ENCODE data around the gene CARMIL1. TPM values are rescaled to one million over a fixed set of nuclear protein-coding genes. Genes with fewer than 3 reads are reported as not detected.
"Not testable (repeated sequence)": the region's sequence is repeated elsewhere in the genome, so short reads cannot be mapped to it uniquely, and the experiment has no call there.

The CARMIL1 gene
- polyA plus RNA-seq, 1 donor: 2.4 TPM

- DNase-seq: no peak
These were observed 91.8 kb downstream of the CARMIL1 start for GRCh38 chr6:25371037-25371347.

DNA sequence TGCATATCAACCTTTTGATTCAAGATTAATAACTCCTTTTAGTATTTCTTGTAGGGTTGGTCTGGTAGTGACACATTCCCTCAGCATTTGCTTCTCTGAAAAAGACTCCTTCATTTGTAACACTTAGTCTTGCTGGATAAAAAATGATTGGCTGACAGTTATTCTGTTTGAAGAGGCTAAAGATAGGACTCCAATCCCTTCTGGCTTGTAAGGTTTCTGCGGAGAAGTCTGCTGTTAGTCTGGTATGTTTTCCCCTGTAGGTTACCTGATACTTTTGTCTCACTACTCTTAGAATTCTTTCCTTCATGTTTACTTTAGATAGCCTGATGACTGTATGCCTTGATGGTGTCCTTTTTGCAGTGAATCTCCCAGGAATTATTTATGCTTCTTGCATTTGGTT is 96.0 kb downstream of the CARMIL1 start:
- no peak for DNase-seq

GRCh38 chr6:25377664-25378063 is 98.5 kb downstream of the CARMIL1 start:
- DNase-seq: no peak

DNA sequence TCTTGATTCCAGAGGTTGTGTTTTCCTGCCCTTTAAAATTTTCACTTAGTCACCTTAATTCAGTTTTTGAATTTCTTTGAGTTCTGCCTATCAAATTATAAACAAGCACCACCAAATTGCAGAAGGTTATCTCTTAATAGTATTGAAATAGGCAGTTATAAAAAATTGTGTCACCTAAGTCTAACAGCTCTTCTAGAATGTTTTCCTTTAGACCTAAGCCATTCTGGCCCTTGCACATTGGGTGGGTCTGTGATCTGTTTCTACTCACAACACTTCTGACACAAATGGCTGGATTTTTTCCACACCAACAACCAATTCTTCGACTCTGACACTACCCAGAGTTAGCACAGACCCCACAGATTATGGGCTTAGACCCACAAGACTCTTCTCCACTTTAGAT is 101.9 kb downstream of the CARMIL1 start:
- DNase-seq: no peak

DNA sequence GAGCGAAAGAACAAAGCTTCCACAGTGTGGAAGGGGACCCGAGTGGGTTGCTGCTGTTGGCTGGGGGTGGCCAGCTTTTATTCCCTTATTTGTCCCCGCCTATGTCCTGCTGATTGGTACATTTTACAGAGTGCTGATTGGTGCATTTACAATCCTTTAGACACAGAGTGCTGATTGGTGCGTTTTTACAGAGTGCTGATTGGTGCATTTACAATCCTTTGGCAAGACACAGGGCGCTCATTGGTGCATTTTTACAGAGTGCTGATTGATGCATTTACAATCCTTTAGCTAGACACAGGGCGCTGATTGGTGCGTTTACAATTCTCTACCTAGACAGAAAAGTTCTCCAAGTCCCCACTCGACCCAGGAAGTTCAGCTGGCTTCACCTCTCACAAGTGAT is 103.3 kb downstream of the CARMIL1 start:
- DNase-seq: not testable (repeated sequence)

- no peak for DNase-seq
These were observed 105.1 kb downstream of the CARMIL1 start for GRCh38 chr6:25384234-25384633.

DNA sequence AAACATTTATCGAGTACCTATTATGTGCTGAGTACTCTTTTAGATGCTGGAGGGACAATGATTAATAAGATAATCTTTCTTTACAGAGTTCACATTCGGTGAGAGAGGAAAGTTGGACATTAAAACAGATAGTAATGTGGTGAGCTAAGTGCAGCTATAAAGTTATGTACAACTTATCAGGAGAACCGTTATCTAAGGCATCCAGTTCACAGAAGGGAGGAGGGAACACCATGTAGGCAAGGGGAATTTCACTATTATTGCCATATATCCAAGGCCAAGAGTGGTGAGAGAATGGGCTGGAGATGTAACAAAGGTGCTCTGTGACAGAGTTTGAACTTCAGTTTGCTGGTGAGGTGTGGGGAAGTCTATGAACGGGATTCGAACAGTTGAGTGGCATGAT is 105.8 kb downstream of the CARMIL1 start:
- no peak for DNase-seq

GRCh38 chr6:25387483-25387882 is 108.3 kb downstream of the CARMIL1 start:
- DNase-seq: no peak

- DNase-seq: no peak
These were observed 108.7 kb downstream of the CARMIL1 start for GRCh38 chr6:25387911-25388310.

GRCh38 chr6:25388776-25389175 is 109.6 kb downstream of the CARMIL1 start:
- DNase-seq: no peak

DNA sequence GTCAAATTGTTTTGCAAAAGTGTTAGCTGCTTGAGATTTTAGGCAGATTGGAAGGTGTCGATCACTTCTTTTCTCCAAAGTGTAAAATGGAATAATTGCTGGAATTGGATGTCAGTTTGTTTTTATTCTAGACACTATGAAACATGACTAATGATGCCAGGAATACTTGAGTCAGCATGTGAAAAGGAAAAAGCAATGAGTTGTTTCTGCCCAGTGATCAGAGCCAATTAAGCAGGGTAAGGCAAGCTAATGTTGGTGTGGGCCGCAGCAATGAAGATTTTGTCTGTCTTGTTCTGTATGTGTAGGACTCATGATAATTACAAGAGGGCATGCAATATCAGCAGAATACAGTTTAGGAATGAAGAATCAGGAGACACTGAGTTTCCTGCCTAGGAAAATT is 110.3 kb downstream of the CARMIL1 start:
- DNase-seq: no peak

GRCh38 chr6:25392372-25392771 is 113.2 kb downstream of the CARMIL1 start:
- no peak for DNase-seq

GRCh38 chr6:25395731-25396130 is 116.6 kb downstream of the CARMIL1 start:
- DNase-seq: no peak

DNA sequence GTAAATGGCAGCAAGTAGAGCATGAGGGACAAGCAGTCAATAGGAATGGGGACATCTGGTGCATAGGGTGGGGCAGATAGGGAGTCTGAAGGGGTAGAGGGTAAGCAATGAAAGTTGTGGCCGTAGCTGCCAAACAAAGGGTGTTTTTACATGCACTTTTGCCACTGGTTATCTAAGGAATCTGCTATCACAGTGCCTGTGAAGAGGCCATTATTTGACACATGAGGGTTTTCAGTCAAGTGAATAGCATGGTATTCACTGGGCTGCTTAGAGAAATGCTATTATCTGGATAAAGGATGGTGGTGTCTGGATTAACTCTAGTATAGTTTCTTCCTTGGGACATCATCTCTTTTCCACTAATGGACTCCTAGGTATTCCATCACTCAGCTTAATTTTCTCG is 118.2 kb downstream of the CARMIL1 start:
- DNase-seq: no peak

GRCh38 chr6:25399885-25400284 is 120.7 kb downstream of the CARMIL1 start:
- no peak for DNase-seq

DNA sequence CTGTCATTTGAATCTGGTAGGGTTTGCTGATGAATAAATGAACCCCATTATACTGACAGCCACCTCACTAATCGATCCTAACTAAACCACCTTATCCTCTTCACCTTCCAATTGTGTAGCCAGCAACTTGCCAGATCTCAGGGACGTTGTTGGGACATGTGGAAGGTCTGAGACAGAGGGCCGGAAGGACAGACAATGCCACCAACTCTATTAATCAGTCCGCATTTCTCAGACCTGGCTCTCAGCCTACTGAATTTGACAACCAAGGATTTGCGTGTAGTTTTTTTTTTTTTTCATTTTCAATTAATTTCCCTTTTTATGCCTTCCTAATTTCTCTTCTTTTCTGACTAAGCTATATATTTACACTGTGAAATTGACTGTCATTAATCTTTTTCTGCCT is 122.5 kb downstream of the CARMIL1 start:
- no peak for DNase-seq

- no peak for DNase-seq
These were observed 123.0 kb downstream of the CARMIL1 start for GRCh38 chr6:25402125-25402524.

GRCh38 chr6:25403150-25403549 is 124.0 kb downstream of the CARMIL1 start:
- DNase-seq: no peak

DNA sequence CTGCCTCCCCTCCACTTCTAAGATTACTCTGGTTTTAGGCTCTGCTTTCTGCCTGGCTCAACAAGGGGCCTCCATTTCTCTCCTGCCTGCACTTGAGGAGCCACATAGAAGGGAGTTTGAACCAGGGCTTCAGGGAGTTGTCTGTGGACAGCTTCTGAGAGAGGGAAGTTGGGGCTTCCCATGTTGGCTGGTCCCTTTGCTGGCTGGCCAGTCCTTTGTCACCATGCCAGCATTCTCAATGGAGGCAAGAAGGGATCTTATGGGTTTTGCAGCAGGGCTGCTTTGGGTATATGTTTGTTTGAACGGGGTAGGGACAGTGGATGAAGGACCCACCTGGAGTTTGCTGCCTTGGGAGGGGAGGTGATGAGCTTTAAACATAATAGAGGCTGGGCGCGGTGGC is 124.9 kb downstream of the CARMIL1 start:
- DNase-seq: no peak

- no peak for DNase-seq
These were observed 125.6 kb downstream of the CARMIL1 start for GRCh38 chr6:25404693-25405169.

- DNase-seq: no peak
These were observed 126.3 kb downstream of the CARMIL1 start for GRCh38 chr6:25405442-25405841.

DNA sequence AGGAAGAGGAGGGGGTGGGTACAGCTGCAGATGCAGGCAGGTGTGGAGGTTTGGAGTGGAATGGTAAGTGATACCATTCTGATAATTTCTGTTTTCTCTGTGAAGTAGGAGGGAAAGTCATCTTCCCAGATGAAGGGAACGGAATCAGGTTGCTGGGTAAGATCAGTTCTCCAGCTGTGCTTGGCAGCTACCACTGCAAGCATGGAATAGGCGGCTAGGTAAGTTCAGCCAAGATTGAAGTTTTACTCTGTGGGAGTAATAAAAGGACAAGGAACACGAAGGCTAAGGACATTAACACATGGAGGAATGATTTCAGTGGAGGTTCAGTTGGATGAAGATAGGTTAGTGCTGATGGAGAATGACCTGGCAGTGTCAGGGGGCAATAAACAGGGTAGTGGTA is 128.3 kb downstream of the CARMIL1 start:
- DNase-seq: peak; percentile 56

DNA sequence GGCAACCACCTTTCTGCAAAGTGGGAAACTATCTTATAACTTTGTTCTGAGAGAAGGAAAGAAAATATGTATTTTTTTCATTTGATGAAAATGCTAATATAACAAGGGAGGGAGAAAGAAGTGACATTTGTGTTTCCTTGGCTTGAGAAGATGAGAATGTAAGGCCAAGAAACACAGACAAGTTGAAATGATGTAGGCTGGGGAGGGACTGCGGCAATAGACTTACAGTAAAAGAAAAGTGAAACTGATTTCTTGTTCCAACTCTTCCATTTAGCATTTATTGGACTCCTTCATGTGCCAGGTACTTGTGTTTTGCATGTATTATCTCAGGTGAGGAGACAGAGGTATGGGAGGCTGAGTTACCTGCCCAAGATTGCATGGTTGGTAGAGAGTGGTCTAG is 130.9 kb downstream of the CARMIL1 start:
- no peak for DNase-seq

GRCh38 chr6:25411316-25411950 is 132.3 kb downstream of the CARMIL1 start:
- DNase-seq: no peak

- DNase-seq: no peak
These were observed 134.2 kb downstream of the CARMIL1 start for GRCh38 chr6:25413207-25413905.

Data from hindlimb muscle (tissue), 1 donor.